ENCODE results near the gene PRRT3.

The PRRT3 gene

DNA sequence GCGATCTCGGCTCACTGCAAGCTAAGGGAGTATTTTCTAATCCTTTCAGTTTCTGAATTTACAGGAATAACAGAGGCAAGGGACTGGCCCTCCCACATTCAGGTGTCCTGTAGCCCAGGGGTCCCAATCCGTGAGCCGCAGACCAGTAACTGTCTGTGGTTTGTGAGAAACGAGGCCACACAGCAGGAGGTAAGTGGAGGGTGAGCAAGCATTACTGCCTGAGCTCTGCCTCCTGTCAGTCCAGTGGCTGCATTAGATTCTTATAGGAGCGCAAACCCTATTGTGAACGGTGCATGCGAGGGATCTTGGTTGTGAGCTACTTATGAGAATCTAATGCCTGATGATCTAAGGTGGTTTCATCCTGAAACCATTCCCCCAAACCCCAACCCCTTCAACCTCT lies 40.3 kb downstream of the PRRT3 start:
- no peaks in the 10 kb centered on the region for H3K9me2 ChIP-seq (ENCODE audit: low read depth, low read length)
- H3K79me2 ChIP-seq (ENCODE audit: insufficient read depth, low read length) = no peaks in the 10 kb centered on the region
- H4K20me1 ChIP-seq (ENCODE audit: insufficient read depth, low read length) = no peaks in the 10 kb centered on the region
- 0 out of 2 replicates have a peak, but pooled peaks cover 1% of the 10 kb centered on the region for H3K27me3 ChIP-seq (ENCODE audit: insufficient read depth, low read length)
- no peaks in the 10 kb centered on the region for H3F3A ChIP-seq (ENCODE audit: insufficient read depth, low read length)
- H3K36me3 ChIP-seq (ENCODE audit: insufficient read depth, low read length) = no peaks in the 10 kb centered on the region
- H3K4me1 ChIP-seq (ENCODE audit: insufficient read depth, low read length, severe bottlenecking) = no peaks in the 10 kb centered on the region
- H3K27ac ChIP-seq (ENCODE audit: low read depth, low read length, poor library complexity, severe bottlenecking) = no peak overlapping the region
- no peak overlapping the region for H3K4me3 ChIP-seq (ENCODE audit: low read depth, low read length, poor library complexity, severe bottlenecking)
- H3K9me3 ChIP-seq (ENCODE audit: low read length) = no peaks in the 10 kb centered on the region
- no peak overlapping the region for H3K9ac ChIP-seq (ENCODE audit: low read length)
- no peak overlapping the region for H2AFZ ChIP-seq (ENCODE audit: low read length)
- TF ChIP-seq, protein P1, sequence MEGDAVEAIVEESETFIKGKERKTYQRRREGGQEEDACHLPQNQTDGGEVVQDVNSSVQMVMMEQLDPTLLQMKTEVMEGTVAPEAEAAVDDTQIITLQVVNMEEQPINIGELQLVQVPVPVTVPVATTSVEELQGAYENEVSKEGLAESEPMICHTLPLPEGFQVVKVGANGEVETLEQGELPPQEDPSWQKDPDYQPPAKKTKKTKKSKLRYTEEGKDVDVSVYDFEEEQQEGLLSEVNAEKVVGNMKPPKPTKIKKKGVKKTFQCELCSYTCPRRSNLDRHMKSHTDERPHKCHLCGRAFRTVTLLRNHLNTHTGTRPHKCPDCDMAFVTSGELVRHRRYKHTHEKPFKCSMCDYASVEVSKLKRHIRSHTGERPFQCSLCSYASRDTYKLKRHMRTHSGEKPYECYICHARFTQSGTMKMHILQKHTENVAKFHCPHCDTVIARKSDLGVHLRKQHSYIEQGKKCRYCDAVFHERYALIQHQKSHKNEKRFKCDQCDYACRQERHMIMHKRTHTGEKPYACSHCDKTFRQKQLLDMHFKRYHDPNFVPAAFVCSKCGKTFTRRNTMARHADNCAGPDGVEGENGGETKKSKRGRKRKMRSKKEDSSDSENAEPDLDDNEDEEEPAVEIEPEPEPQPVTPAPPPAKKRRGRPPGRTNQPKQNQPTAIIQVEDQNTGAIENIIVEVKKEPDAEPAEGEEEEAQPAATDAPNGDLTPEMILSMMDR (IDR thresholded peaks at IDR 0.05; ENCODE audit: low read length) = no peak
- no peak for TF ChIP-seq EZH2 (IDR thresholded peaks at IDR 0.05; ENCODE audit: borderline replicate concordance, low read length)
- no peak overlapping the region for H3K4me2 ChIP-seq (ENCODE audit: low read length)

DNA sequence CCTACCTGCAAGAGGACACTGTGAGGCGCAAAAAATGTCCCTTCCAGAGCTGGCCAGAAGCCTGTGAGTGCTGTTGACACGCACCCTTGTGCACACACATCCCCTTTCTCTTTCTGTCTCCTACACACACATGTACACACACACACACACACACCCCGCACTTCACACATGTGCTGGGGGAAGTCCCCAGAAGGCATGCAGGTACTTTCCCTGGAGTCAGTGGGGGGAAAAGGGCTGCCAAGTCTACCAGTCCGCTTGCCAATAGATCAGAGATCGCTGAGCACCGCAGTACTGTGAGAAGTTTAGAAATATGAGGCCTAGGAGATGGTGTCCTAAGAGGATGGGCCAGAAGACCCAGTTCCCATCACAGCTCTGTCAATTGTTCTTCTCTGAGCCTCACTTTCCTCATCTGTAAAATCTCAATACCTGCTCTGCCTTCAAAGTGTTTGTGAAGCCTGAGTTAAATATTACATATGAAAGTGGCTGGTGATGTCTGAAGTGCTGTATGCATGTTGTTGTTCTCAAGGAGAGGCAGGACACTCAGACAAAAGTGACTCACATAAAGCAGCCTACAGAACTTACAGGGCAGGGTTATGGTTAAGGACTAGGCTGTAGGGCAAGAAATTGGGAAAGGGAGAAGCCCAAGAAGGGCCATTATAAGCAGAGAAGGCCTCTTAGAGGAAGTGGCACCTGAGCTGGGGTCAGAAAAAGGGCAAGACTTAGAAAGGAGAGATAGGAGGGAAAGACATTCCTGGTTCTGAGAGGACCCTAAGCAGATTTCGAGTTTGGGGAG lies 42.8 kb downstream of the PRRT3 start:
- Histone ChIP-seq H3F3A (ENCODE audit: insufficient read depth, low read length) (no peaks in the 10 kb centered on the region), H2AFZ (ENCODE audit: low read length) (no peak overlapping the region), H3K4me2 (ENCODE audit: low read length) (no peak overlapping the region)

DNA sequence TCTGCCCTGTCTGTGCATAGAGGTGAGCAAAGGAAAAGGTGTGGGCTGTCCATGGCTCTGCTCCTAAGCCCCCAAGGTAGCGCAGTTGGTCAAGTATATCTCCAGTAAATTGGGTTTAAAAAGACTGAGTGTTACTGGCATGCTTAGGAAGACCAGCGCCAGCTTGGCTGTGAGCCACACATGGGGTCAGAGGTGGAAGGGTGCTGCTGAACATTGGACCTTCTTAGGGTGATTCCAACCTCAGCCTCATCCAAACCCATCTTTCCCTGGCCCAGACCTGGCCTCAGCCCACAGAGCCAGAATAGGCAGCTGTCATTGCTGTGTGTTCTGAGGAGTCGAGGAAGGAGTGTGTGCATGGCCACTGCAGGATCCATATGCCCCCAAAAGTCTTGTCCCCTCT lies 43.9 kb downstream of the PRRT3 start:
- Histone ChIP-seq H3K9me2 (ENCODE audit: low read depth, low read length) (no peaks in the 10 kb centered on the region), H2AFZ (ENCODE audit: low read length) (no peak overlapping the region), H3K27me3 (ENCODE audit: insufficient read depth, low read length) (0 out of 2 replicates have a peak, but pooled peaks cover 4% of the 10 kb centered on the region), H4K20me1 (ENCODE audit: insufficient read depth, low read length) (no peaks in the 10 kb centered on the region), H3K79me2 (ENCODE audit: insufficient read depth, low read length) (no peaks in the 10 kb centered on the region), H3K9ac (ENCODE audit: low read length) (no peak overlapping the region), H3K4me2 (ENCODE audit: low read length) (no peak overlapping the region), H3F3A (ENCODE audit: insufficient read depth, low read length) (no peaks in the 10 kb centered on the region), H3K27ac (ENCODE audit: low read depth, low read length, poor library complexity, severe bottlenecking) (no peak overlapping the region), H3K9me3 (ENCODE audit: low read length) (no peaks in the 10 kb centered on the region), H3K4me1 (ENCODE audit: insufficient read depth, low read length, severe bottlenecking) (no peaks in the 10 kb centered on the region), H3K36me3 (ENCODE audit: insufficient read depth, low read length) (no peaks in the 10 kb centered on the region), H3K4me3 (ENCODE audit: low read depth, low read length, poor library complexity, severe bottlenecking) (no peak overlapping the region)
- TF ChIP-seq EZH2 (IDR thresholded peaks at IDR 0.05; ENCODE audit: borderline replicate concordance, low read length) = no peak
- TF ChIP-seq, protein P1 (IDR thresholded peaks at IDR 0.05; ENCODE audit: low read length) = no peak

More for the DNA sequence above, 42.8 kb downstream of the PRRT3 start:
- no peaks in the 10 kb centered on the region for H3K36me3 ChIP-seq (ENCODE audit: insufficient read depth, low read length)
- no peak for TF ChIP-seq EZH2 (IDR thresholded peaks at IDR 0.05; ENCODE audit: borderline replicate concordance, low read length)
- TF ChIP-seq, protein P1 (IDR thresholded peaks at IDR 0.05; ENCODE audit: low read length) = no peak
- no peak overlapping the region for H3K27ac ChIP-seq (ENCODE audit: low read depth, low read length, poor library complexity, severe bottlenecking)
- H3K9me3 ChIP-seq (ENCODE audit: low read length) = no peaks in the 10 kb centered on the region
- H4K20me1 ChIP-seq (ENCODE audit: insufficient read depth, low read length) = no peaks in the 10 kb centered on the region
- H3K9ac ChIP-seq (ENCODE audit: low read length) = no peak overlapping the region
- no peaks in the 10 kb centered on the region for H3K9me2 ChIP-seq (ENCODE audit: low read depth, low read length)
- 0 out of 2 replicates have a peak, but pooled peaks cover 4% of the 10 kb centered on the region for H3K27me3 ChIP-seq (ENCODE audit: insufficient read depth, low read length)
- H3K4me1 ChIP-seq (ENCODE audit: insufficient read depth, low read length, severe bottlenecking) = no peaks in the 10 kb centered on the region
- no peaks in the 10 kb centered on the region for H3K79me2 ChIP-seq (ENCODE audit: insufficient read depth, low read length)
- H3K4me3 ChIP-seq (ENCODE audit: low read depth, low read length, poor library complexity, severe bottlenecking) = no peak overlapping the region

Measured in OCI-LY1 (cell line).